HG02885 (cell line): ENCODE results near the gene EPHB2.

Source experiments
- ATAC-seq: cut with Tn5 transposase; IDR thresholded peaks from one replicate; pipeline ENCODE4 v1.9.1; 2021; ENCODE audit warnings: mild to moderate bottlenecking; ENCODE audit not compliant: unreplicated experiment, poor library complexity

Gene EPHB2

DNA sequence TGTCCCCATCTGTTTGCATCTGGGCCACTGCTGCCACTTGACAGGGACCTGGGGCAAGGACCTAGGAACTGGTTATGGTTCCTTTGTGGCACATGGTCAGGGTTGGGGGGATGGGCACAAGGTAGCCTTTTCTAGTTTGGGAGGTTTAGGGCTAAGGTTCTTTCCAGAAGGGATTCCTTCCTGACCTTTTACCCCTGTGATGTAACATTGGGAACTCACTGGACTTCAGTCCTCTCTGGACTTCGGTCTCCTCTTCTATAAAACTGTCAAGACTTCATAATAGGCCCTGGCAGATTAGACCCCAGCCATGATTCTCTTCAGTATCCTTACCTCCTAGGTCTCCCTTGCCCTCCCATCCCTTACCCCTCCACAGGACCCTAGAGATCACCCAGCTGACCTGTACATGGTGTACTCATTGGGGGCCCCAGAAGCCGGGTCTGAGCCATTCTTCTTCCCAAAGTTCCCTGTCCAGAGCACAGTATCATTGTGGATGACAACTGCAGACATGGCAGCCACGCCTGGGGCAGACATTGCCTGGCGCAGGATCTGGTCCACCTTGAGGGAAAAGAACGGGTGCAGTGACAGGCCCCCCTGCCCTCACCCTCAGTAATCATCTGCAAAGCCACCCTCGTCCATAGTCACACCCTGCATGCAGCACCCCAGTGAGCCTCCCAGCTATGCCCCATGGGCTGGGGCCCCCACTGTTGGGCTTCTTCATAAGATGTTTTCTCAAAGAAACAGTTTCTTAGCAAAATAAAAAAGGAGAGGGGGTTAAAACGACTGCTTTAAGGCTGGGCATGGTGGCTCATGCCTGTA is 249.1 kb downstream of the EPHB2 start:
- ATAC-seq: no peak

DNA sequence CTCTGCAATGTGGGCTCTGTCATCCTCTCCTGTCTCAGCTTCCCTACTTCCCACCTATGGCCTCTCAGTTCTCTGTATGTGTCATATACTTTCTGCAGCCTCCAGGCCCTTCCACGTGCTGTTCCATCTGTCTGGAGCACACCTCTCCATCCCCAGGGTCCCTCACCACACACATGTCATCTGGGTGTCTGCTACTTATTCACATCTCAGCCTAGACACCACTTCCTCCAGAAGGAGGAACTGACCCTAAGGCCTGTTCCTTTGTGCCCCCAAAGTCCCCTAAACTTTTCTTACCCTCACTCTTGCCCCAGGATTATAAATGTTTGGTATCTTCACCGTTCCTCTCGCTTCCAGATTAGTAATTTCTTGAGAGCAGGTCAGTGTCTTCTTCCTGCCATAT is 251.9 kb downstream of the EPHB2 start:
- no peak for ATAC-seq

DNA sequence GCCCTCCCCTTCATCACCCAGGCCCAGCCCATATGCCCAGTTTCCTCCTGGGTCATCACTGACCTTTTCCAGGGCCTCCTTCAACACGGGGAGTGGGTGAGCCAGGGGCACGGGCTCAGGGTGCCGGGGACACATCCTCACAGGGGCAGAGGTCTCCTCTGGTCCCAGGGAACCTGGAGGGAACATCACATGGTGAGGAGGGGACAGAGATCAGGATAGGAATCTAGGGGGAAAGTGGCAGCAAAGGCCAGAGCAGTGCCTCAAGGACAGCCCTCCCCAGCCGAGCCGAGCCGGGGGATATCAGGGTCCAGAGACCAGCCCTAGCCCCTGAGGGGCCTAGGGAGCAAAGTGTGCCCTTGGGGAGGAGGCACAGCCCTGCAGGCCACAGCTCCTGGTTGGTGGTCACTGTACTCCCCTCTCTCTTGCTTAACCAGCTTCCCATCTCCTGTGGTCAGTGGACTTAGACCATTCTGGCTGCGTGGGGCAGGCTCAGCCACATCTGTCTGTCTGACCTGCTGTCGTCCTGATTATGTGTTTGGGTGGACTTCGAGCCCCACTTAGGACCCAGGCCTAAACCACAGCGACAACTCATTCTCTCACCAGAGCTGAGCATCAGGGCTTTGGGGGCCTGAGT is 252.5 kb downstream of the EPHB2 start:
- no peak for ATAC-seq

DNA sequence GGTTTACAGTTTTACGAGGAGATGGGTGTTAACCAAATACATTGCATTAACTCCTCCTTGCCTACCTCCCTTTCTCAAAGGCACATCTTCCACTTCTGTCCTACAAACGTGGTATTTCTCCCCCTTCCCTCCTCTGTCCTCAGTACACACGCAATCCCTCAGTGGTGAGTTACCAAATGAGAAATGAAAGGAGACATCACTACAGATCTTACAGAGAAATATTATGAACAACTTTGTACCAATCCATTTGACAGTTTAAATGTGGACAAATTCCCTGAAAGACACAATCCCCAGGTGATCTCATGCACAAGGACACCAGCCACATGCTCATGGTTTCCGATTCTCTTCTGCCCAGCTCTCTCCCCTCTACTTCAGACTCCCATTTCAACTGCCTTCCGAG is 255.7 kb downstream of the EPHB2 start:
- ATAC-seq: no peak

DNA sequence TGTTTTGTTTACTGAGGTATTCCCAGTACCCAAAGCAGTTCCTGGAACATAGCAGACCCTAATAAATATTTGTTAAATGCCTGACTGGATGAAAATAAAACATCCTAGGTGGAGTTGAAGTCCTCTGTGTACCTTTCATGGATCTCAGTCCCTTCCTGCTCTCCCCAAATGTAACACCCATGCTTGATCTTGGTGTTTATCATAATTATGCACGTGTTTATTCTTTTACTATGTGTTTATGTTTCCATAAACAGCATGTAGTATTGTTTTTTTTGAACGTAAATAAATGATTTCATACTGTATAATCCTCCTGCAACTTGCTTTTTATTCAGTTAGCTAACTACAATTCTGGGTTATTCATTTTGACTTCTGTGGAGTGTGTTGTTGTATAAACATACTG is 257.2 kb downstream of the EPHB2 start:
- ATAC-seq: no peak

DNA sequence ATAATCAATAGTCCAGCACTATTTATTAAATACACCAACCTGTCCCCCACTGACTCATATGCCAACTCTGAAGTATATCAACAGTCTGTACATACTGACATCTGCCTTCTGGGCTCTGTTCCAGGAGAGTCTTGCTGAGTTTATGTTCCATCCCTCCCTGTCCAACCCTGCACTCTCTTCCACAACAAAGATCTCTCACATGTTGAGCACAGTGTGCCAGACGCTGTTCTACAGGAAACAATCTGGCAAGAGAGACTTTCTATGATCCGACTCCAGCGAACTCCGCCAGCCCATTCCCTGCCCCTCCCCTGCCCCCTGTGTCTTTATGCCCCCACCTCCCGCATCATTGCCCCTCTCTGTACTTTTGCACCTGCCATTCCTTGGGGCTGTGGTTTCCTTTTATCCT is 258.7 kb downstream of the EPHB2 start:
- no peak for ATAC-seq

DNA sequence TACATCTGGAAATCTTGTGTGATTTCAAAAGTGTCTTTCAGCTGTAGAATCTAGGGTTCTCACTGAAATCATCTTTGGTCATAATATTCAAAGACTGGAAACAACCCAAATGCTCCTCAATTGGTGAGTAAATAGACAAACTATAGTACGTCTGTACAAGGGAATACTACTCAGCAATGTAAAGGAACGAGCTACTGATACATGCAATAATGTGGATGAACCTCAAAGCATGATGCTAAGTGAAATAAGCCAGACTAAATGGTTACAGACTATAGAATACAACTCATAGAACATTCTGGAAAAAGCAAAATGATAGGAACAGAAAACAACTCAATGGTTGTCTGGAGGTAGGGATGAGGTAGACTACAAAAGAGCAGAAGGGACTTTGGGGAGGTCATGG is 259.5 kb downstream of the EPHB2 start:
- ATAC-seq: no peak
